Left lung (tissue), 10 donors: Measurements from ENCODE around the gene DIMT1. TPM values are rescaled to one million over a fixed set of nuclear protein-coding genes. Genes with fewer than 3 reads are reported as not detected.

ENCODE experiments used
- ATAC-seq: fragments of 200-7000 bp; cut with Tn5 transposase; one replicate; pipeline ENCODE4 v1.9.1; 2020; ENCODE audit warnings: moderate library complexity
- DNase-seq, 4 donors: peaks; one replicate each; pipeline ENCODE4 v3.0.0-alpha.2; 2013 to 2020
- H3K27ac ChIP-seq, 2 donors: fragments of 200-600 bp; sonication (generic) in 1 of 2; one replicate each; pipeline versions ENCODE4 v1.5.0 to v1.8.0; 2020 to 2021
- H3K27me3 ChIP-seq, 2 donors: fragments of 200-600 bp; sonication (generic) in 1 of 2; one replicate each; pipeline versions ENCODE4 v1.5.0 to v1.8.0; 2020 to 2021
- H3K36me3 ChIP-seq, 2 donors: fragments of 200-600 bp; sonication (generic) in 1 of 2; one replicate each; pipeline versions ENCODE4 v1.5.0 to v1.8.0; 2020 to 2021
- H3K4me1 ChIP-seq, 2 donors: fragments of 200-600 bp; one replicate each; pipeline ENCODE4 v1.8.0; 2021
- H3K4me3 ChIP-seq, 2 donors: fragments of 200-600 bp; sonication (generic) in 1 of 2; one replicate each; pipeline versions ENCODE4 v1.5.0 to v1.8.0; 2020 to 2021; ENCODE audit warnings: mild to moderate bottlenecking in 1 of 2
- H3K9me3 ChIP-seq, 2 donors: fragments of 200-600 bp; sonication (generic) in 1 of 2; one replicate each; pipeline versions ENCODE4 v1.5.0 to v1.8.0; 2020 to 2021
- CTCF ChIP-seq, 2 donors: fragments of 200-600 bp; sonication (generic) in 1 of 2; IDR thresholded peaks; one replicate each; pipeline versions ENCODE4 v1.5.0 to v1.8.0; 2021; ENCODE audit warnings: antibody characterized with exemption in 2 of 2
- intact Hi-C, 2 donors: fragments of 100-400 bp; cut with DNase I; formaldehyde crosslinking; loops; one replicate each; pipeline versions ENCODE4 v1.11.2 to v1.14.2; 2022
- polyA plus RNA-seq, 6 donors: library from polyadenylated mRNA; unstranded; fragments of 120-200 nt; gene quantifications; one replicate each; pipeline ENCODE4 v1.2.1, GENCODE V29; 2013; ENCODE audit not compliant: insufficient read length in 6 of 6
- total RNA-seq, 2 donors: library from RNA; stranded (reverse); fragmentation: NEBNext Ultra II Directional; extraction: Animal tissue kit (Norgen Biotek cat#: 25700); gene quantifications; one replicate each; pipeline ENCODE4 v1.2.1, GENCODE V29; 2021
- donor health status: DM: no; HTN: yes; CAD: no.
- donor health status: DM: no; HTN: no; CAD: no.

DIMT1 gene
- total and polyA plus RNA-seq, 8 donors: 19.7 to 39.7 (median 34.8) TPM

- DNase-seq (no peak), ATAC-seq (no peak)
- Histone ChIP-seq H3K27ac (no peak overlapping the region), H3K9me3 (no peaks in the 10 kb centered on the region), H3K27me3 (no peaks in the 10 kb centered on the region), H3K36me3 (peaks cover 0 to 78% of the 10 kb centered on the region in 2 donors), H3K4me3 (no peak overlapping the region), H3K4me1 (no peaks in the 10 kb centered on the region)
- no peak for TF ChIP-seq CTCF (IDR thresholded peaks at IDR 0.05)
- intact Hi-C loops: no loop called here
Measured at GRCh38 chr5:62362701-62363100, 41.0 kb downstream of the DIMT1 start.

GRCh38 chr5:62354028-62354874, 49.5 kb downstream of the DIMT1 start:
- Histone ChIP-seq H3K27me3 (no peaks in the 10 kb centered on the region), H3K4me3 (no peak overlapping the region), H3K9me3 (no peaks in the 10 kb centered on the region), H3K4me1 (no peaks in the 10 kb centered on the region), H3K27ac (no peak overlapping the region), H3K36me3 (peaks cover 0 to 70% of the 10 kb centered on the region in 2 donors)
- DNase-seq (peak in 2 of 4 donors; percentile 37 to 51), ATAC-seq (peak; percentile 85)
- intact Hi-C loops: loop anchor here in 1 of 2 donors (10.0 kb wide), 1 partner anchor 129 kb away; no protein-coding TSS in a partner anchor
- TF ChIP-seq CTCF (IDR thresholded peaks at IDR 0.05): peak; percentile 40 to 47

- ATAC-seq (no peak), DNase-seq (no peak)
- Histone ChIP-seq H3K27ac (no peak overlapping the region), H3K4me3 (no peak overlapping the region), H3K9me3 (no peaks in the 10 kb centered on the region), H3K4me1 (no peaks in the 10 kb centered on the region), H3K36me3 (peaks cover 0 to 59% of the 10 kb centered on the region in 2 donors), H3K27me3 (no peaks in the 10 kb centered on the region)
- intact Hi-C loops: no loop called here
- TF ChIP-seq CTCF (IDR thresholded peaks at IDR 0.05): no peak
Measured at GRCh38 chr5:62348723-62349481, 54.8 kb downstream of the DIMT1 start.

GRCh38 chr5:62347928-62348327, 55.8 kb downstream of the DIMT1 start:
- DNase-seq (no peak), ATAC-seq (no peak)
- Histone ChIP-seq H3K4me1 (no peaks in the 10 kb centered on the region), H3K27ac (no peak overlapping the region), H3K27me3 (no peaks in the 10 kb centered on the region), H3K9me3 (no peaks in the 10 kb centered on the region), H3K36me3 (peaks cover 0 to 49% of the 10 kb centered on the region in 2 donors), H3K4me3 (no peak overlapping the region)
- intact Hi-C loops: no loop called here
- no peak for TF ChIP-seq CTCF (IDR thresholded peaks at IDR 0.05)

- peaks cover 0 to 37% of the 10 kb centered on the region in 2 donors for H3K36me3 ChIP-seq
- H3K27me3 ChIP-seq: no peaks in the 10 kb centered on the region
- no peak overlapping the region for H3K27ac ChIP-seq
- H3K4me3 ChIP-seq: no peak overlapping the region
- H3K4me1 ChIP-seq: no peaks in the 10 kb centered on the region
- TF ChIP-seq CTCF (IDR thresholded peaks at IDR 0.05): no peak
- no peak for DNase-seq
- no peaks in the 10 kb centered on the region for H3K9me3 ChIP-seq
- ATAC-seq: no peak
- intact Hi-C loops: no loop called here
Measured at GRCh38 chr5:62346748-62347147, 57.0 kb downstream of the DIMT1 start.
